Breast epithelium (tissue), 4 donors: ENCODE measurements around the gene MED1. TPM values are rescaled to one million over a fixed set of nuclear protein-coding genes. Genes with fewer than 3 reads are reported as not detected.
A peak's percentile ranks its signal among the peaks of the same experiment; 100 is the strongest.
"Not testable (repeated sequence)": the region's sequence is repeated elsewhere in the genome, so short reads cannot be mapped to it uniquely, and the experiment has no call there.

Experiments
- DNase-seq, 2 donors: peaks; one replicate each; pipeline ENCODE4 v3.0.0-alpha.2; 2019; ENCODE audit warnings: low spot score in 2 of 2
- H3K27ac ChIP-seq, 2 donors: fragments of 200-600 bp; sonication (generic) in 1 of 2; one replicate each; pipeline ENCODE4 v1.5.1; 2016 to 2019; ENCODE audit warnings: mild to moderate bottlenecking in 1 of 2
- H3K27me3 ChIP-seq, 2 donors: fragments of 200-600 bp; sonication (generic) in 1 of 2; one replicate each; pipeline versions ENCODE4 v1.5.1 to v1.6.0; 2017 to 2019; ENCODE audit warnings: control low read depth in 1 of 2, mild to moderate bottlenecking in 1 of 2
- H3K36me3 ChIP-seq: fragments of 200-600 bp; one replicate; pipeline ENCODE4 v1.5.1; 2019
- H3K4me1 ChIP-seq, 2 donors: fragments of 200-600 bp; sonication (generic); one replicate each; pipeline ENCODE4 v1.5.1; 2016 to 2019; ENCODE audit warnings: control low read depth in 1 of 2
- H3K4me3 ChIP-seq, 3 donors: fragments of 200-600 bp; sonication (generic); 1 replicate in 2 of 3; 2 replicates in 1 of 3; pipeline ENCODE4 v1.5.1; 2016 to 2019; ENCODE audit warnings: mild to moderate bottlenecking in 3 of 3, moderate library complexity in 2 of 3
- H3K9me3 ChIP-seq, 2 donors: fragments of 200-600 bp; sonication (generic) in 1 of 2; one replicate each; pipeline ENCODE4 v1.5.1; 2016 to 2019; ENCODE audit warnings: control low read depth in 1 of 2
- CTCF ChIP-seq, 3 donors: fragments of 450-650 bp; IDR thresholded peaks; one replicate each; pipeline ENCODE4 v1.5.1; 2016 to 2017; ENCODE audit warnings: antibody characterized with exemption in 3 of 3, mild to moderate bottlenecking in 3 of 3, moderate library complexity in 3 of 3
- POLR2A ChIP-seq: fragments of 450-650 bp; IDR thresholded peaks from one replicate; pipeline ENCODE4 v1.6.1; 2016; ENCODE audit warnings: antibody characterized with exemption, mild to moderate bottlenecking, moderate library complexity
- POLR2AphosphoS5 ChIP-seq, 3 donors: sonication (generic); formaldehyde crosslinking; IDR thresholded peaks; one replicate each; pipeline ENCODE4 v1.6.1; 2017; ENCODE audit warnings: antibody characterized with exemption in 3 of 3
- intact Hi-C: fragments of 100-400 bp; cut with DNase I; formaldehyde crosslinking; loops from one replicate; pipeline ENCODE4 v1.15.1; 2023; ENCODE audit warnings: low total_unique reads
- total RNA-seq, 3 donors: library from RNA; depleted of rRNA; stranded (reverse); fragments of >200 nt; gene quantifications; one replicate each; pipeline ENCODE4 v1.1.0, GENCODE V29; 2016

MED1 gene
- total RNA-seq, 3 donors from 2014 or later = 21.4 to 36.3 (median 33.1) TPM

- H3K27me3 ChIP-seq = no peaks in the 10 kb centered on the region
- intact Hi-C loops = no loop called here
- H3K9me3 ChIP-seq = no peaks in the 10 kb centered on the region
- peak overlapping the region in 1 of 2 donors; percentile 90 for H3K27ac ChIP-seq
- DNase-seq = no peak
- peak overlapping the region in 2 of 3 donors; percentile 98 for H3K4me3 ChIP-seq
- H3K36me3 ChIP-seq = no peaks in the 10 kb centered on the region
- H3K4me1 ChIP-seq = peaks cover 0 to 6% of the 10 kb centered on the region in 2 donors
- TF ChIP-seq POLR2A = no peak
- no peak for TF ChIP-seq POLR2AphosphoS5 (IDR thresholded peaks at IDR 0.05)
- no peak for TF ChIP-seq CTCF (IDR thresholded peaks at IDR 0.05)
Measured at GRCh38 chr17:39399791-39400190, 51.3 kb downstream of the MED1 start.

- no peak overlapping the region for H3K4me3 ChIP-seq
- H3K27ac ChIP-seq = no peak overlapping the region
Measured at GRCh38 chr17:39393736-39394135, 57.3 kb downstream of the MED1 start.

DNA sequence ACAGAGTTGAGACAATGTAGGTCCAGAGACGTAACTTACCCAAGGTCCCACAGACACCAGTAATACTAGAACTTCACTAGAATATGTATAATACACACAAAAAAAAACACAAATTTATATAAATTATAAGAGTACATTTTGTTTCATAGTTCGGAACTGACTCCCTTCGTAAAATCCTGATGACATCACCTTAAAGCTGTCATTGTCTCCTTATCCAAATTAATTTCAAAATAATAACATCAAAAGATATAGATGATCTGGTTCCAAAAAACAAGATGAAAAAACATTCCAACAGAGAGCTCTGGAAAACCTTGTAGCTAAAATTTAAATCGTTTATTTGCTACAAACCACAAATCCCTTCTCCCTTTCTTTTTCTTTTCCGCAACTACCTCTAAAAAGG is 59.6 kb downstream of the MED1 start:
- TF ChIP-seq POLR2AphosphoS5 (IDR thresholded peaks at IDR 0.05) = no peak
- TF ChIP-seq POLR2A = no peak
- DNase-seq = no peak
- H3K36me3 ChIP-seq = no peaks in the 10 kb centered on the region
- H3K4me3 ChIP-seq = no peak overlapping the region
- no peaks in the 10 kb centered on the region for H3K27me3 ChIP-seq
- intact Hi-C loops = no loop called here
- H3K27ac ChIP-seq = no peak overlapping the region
- H3K4me1 ChIP-seq = no peaks in the 10 kb centered on the region
- H3K9me3 ChIP-seq = no peaks in the 10 kb centered on the region

More at GRCh38 chr17:39393736-39394135, 57.3 kb downstream of the MED1 start:
- intact Hi-C loops = no loop called here
- DNase-seq = no peak
- TF ChIP-seq CTCF (IDR thresholded peaks at IDR 0.05) = no peak
- TF ChIP-seq POLR2A = no peak
- TF ChIP-seq POLR2AphosphoS5 (IDR thresholded peaks at IDR 0.05) = no peak
- Histone ChIP-seq H3K27me3 (no peaks in the 10 kb centered on the region), H3K36me3 (no peaks in the 10 kb centered on the region), H3K9me3 (no peaks in the 10 kb centered on the region), H3K4me1 (no peaks in the 10 kb centered on the region)

DNA sequence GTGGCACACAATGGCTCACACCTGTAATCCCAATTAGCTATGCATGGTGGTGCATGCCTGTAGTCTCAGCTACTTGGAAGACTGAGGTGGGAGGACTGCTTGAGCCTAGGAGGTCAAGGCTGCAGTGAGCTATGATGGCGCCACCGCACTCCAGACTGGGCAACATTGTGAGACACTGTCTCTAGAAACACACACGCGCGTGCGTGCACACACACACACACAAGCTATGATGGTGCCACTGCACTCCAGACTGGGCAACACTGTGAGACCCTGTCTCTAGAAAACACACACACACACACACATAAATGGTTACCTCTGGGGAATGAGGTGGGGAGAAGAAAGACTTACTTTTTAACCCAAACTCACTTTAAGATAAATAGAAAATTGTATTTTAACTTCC is 66.0 kb downstream of the MED1 start:
- H3K4me1 ChIP-seq = no peaks in the 10 kb centered on the region
- no peak for DNase-seq
- H3K36me3 ChIP-seq = no peaks in the 10 kb centered on the region
- H3K4me3 ChIP-seq = no peak overlapping the region
- TF ChIP-seq CTCF (IDR thresholded peaks at IDR 0.05) = no peak
- TF ChIP-seq POLR2A = no peak
- no peak for TF ChIP-seq POLR2AphosphoS5 (IDR thresholded peaks at IDR 0.05)
- no peak overlapping the region for H3K27ac ChIP-seq
- no peaks in the 10 kb centered on the region for H3K9me3 ChIP-seq
- no peaks in the 10 kb centered on the region for H3K27me3 ChIP-seq
- intact Hi-C loops = no loop called here

- intact Hi-C loops = no loop called here
- TF ChIP-seq CTCF (IDR thresholded peaks at IDR 0.05) (no peak), POLR2A (no peak), POLR2AphosphoS5 (IDR thresholded peaks at IDR 0.05) (no peak)
- Histone ChIP-seq H3K4me3 (no peak overlapping the region), H3K27ac (no peak overlapping the region), H3K4me1 (no peaks in the 10 kb centered on the region), H3K36me3 (no peaks in the 10 kb centered on the region), H3K9me3 (no peaks in the 10 kb centered on the region), H3K27me3 (no peaks in the 10 kb centered on the region)
- DNase-seq = no peak
Measured at GRCh38 chr17:39380144-39380543, 70.9 kb downstream of the MED1 start.

DNA sequence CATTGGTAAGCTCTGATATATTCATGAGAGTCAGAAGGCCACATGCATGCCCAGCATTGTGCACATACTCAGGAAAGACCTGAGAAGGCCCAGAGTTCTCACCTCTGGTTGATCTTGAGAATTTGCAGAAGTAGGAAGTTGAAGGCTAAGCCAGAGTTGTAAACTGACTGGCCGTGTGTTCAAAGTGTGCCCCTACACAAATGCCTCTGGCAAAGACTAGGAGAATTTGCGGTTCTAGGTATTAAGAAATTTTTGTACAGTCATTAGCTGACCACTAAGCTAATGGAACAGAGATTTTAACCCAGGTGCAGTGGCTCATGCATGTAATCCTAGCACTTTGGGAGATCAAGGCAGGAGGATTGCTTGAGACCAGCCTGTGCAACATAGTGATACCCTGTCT is 74.6 kb downstream of the MED1 start:
- Histone ChIP-seq H3K36me3 (no peaks in the 10 kb centered on the region), H3K4me3 (no peak overlapping the region), H3K27me3 (no peaks in the 10 kb centered on the region), H3K4me1 (no peaks in the 10 kb centered on the region), H3K9me3 (no peaks in the 10 kb centered on the region), H3K27ac (no peak overlapping the region)
- intact Hi-C loops = no loop called here
- no peak for TF ChIP-seq POLR2AphosphoS5 (IDR thresholded peaks at IDR 0.05)
- no peak for TF ChIP-seq CTCF (IDR thresholded peaks at IDR 0.05)
- TF ChIP-seq POLR2A = no peak
- no peak for DNase-seq

- H3K36me3 ChIP-seq, H3K4me1 ChIP-seq, intact Hi-C loops, H3K4me3 ChIP-seq, DNase-seq, H3K27ac ChIP-seq, H3K9me3 ChIP-seq, H3K27me3 ChIP-seq: not testable (repeated sequence)
Measured at GRCh38 chr17:39367805-39368204, 83.3 kb downstream of the MED1 start.
